ENCODE measurements around the gene SLC25A34. TPM values are rescaled to one million over a fixed set of nuclear protein-coding genes. Genes with fewer than 3 reads are reported as not detected.
A peak's percentile ranks its signal among the peaks of the same experiment; 100 is the strongest.

Gene SLC25A34
- under 0.01 and 0.38 TPM in 2 replicates for total RNA-seq

GRCh38 chr1:15736038-15736891 is at the start of gene SLC25A34:
TSS of gene SLC25A34 (plus strand) at chr1:15736258. CDS start at chr1:15736486, 228 bp downstream.
- no peak within 1 kb of the TSS for H3K4me3 ChIP-seq (ENCODE audit: low read depth, low read length)
- no peak for FAIRE-seq
- TF ChIP-seq CTCF (IDR thresholded peaks at IDR 0.05; ENCODE audit: insufficient read depth, low read length, severe bottlenecking) = no peak
- H3K36me3 ChIP-seq (ENCODE audit: control insufficient read depth, insufficient read depth, low read length) = peaks cover 11% of the 10 kb centered on the region
- no peaks in the 10 kb centered on the region for H3K27me3 ChIP-seq (ENCODE audit: control insufficient read depth, insufficient read depth, low read length)
- peak; percentile 23 for DNase-seq (ENCODE audit: low read depth)

GRCh38 chr1:15687446-15687845 is 48.6 kb upstream of the SLC25A34 start:
- no peak for TF ChIP-seq CTCF (IDR thresholded peaks at IDR 0.05; ENCODE audit: insufficient read depth, low read length, severe bottlenecking)
- no peak for FAIRE-seq
- no peak for DNase-seq (ENCODE audit: low read depth)

GRCh38 chr1:15690317-15690716 is 45.7 kb upstream of the SLC25A34 start:
- no peak overlapping the region for H3K4me3 ChIP-seq (ENCODE audit: low read depth, low read length)
- FAIRE-seq (no peak), DNase-seq (ENCODE audit: low read depth) (no peak)
- H3K27me3 ChIP-seq (ENCODE audit: control insufficient read depth, insufficient read depth, low read length) = no peaks in the 10 kb centered on the region
- no peaks in the 10 kb centered on the region for H3K36me3 ChIP-seq (ENCODE audit: control insufficient read depth, insufficient read depth, low read length)
- TF ChIP-seq CTCF (IDR thresholded peaks at IDR 0.05; ENCODE audit: insufficient read depth, low read length, severe bottlenecking) = no peak

More at GRCh38 chr1:15687446-15687845, 48.6 kb upstream of the SLC25A34 start:
- no peaks in the 10 kb centered on the region for H3K36me3 ChIP-seq (ENCODE audit: control insufficient read depth, insufficient read depth, low read length)
- H3K4me3 ChIP-seq (ENCODE audit: low read depth, low read length) = no peak overlapping the region
- H3K27me3 ChIP-seq (ENCODE audit: control insufficient read depth, insufficient read depth, low read length) = no peaks in the 10 kb centered on the region

GRCh38 chr1:15691434-15692032 is 44.5 kb upstream of the SLC25A34 start:
- no peak for FAIRE-seq
- TF ChIP-seq CTCF (IDR thresholded peaks at IDR 0.05; ENCODE audit: insufficient read depth, low read length, severe bottlenecking) = no peak

GRCh38 chr1:15692121-15692682 is 43.9 kb upstream of the SLC25A34 start:
- peaks cover 2% of the 10 kb centered on the region for H3K36me3 ChIP-seq (ENCODE audit: control insufficient read depth, insufficient read depth, low read length)
- no peak overlapping the region for H3K4me3 ChIP-seq (ENCODE audit: low read depth, low read length)
- DNase-seq (ENCODE audit: low read depth) (no peak), FAIRE-seq (no peak)
- TF ChIP-seq CTCF (IDR thresholded peaks at IDR 0.05; ENCODE audit: insufficient read depth, low read length, severe bottlenecking) = no peak
- H3K27me3 ChIP-seq (ENCODE audit: control insufficient read depth, insufficient read depth, low read length) = no peaks in the 10 kb centered on the region

More at GRCh38 chr1:15691434-15692032, 44.5 kb upstream of the SLC25A34 start:
- H3K4me3 ChIP-seq (ENCODE audit: low read depth, low read length) = no peak overlapping the region
- H3K27me3 ChIP-seq (ENCODE audit: control insufficient read depth, insufficient read depth, low read length) = no peaks in the 10 kb centered on the region
- no peak for DNase-seq (ENCODE audit: low read depth)
- peaks cover 2% of the 10 kb centered on the region for H3K36me3 ChIP-seq (ENCODE audit: control insufficient read depth, insufficient read depth, low read length)

Data from bronchial epithelial cell (primary cell).